DMS 273 (cell line): ENCODE data around the gene PDAP1.
"Not testable (repeated sequence)": the region's sequence is repeated elsewhere in the genome, so short reads cannot be mapped to it uniquely, and the experiment has no call there.

Source experiments
- DNase-seq: peaks from one replicate; lab custom pipeline; 2025; ENCODE audit not compliant: unreplicated experiment; lab: John Stamatoyannopoulos, UW

The PDAP1 gene

DNA sequence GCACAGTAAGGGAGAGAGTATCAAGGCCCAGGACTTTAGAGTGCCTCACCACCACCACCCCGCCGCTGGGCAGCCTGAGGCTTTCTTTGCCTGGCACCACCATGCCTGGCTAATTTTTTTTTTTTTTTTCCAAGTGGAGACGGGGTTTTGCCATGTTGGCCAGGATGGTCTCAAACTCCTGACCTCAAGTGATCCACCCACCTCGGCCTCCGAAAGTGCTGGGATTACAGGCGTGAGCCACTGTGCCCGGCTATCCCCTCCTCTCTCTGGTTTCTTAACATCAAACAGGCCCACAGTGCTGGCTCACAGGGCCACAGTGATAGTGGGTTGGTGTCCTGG lies 28.7 kb downstream of the PDAP1 start:
- not testable (repeated sequence) for DNase-seq

DNA sequence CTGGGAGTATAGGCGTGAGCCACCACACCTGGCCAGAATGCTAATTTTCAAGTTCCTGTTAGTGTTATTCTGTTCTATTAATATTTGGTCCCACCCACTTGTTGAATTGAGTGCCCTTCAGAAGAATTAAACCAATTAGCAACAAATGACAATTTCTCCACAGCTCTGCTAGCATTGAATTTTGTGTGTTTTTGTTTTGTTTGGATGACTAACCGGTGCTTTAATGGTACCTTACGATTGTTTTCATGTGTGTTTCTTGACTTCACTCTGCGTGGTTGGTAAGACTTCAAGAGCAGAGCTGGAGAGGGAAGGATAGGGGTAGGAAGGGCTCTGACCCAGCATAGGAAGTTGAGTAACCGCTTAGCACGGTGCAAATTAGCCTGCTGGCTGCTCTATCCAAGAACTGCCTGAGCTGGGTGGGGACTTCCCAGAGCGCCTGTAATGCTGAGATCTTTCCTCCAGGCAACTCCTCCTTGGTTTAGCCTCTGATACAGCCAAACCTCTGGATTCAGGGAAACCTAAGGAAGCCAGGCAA lies 29.3 kb downstream of the PDAP1 start:
- DNase-seq = peak; percentile 36

GRCh38 chr7:99375070-99375807 lies 33.2 kb downstream of the PDAP1 start:
- DNase-seq = peak; percentile 89

DNA sequence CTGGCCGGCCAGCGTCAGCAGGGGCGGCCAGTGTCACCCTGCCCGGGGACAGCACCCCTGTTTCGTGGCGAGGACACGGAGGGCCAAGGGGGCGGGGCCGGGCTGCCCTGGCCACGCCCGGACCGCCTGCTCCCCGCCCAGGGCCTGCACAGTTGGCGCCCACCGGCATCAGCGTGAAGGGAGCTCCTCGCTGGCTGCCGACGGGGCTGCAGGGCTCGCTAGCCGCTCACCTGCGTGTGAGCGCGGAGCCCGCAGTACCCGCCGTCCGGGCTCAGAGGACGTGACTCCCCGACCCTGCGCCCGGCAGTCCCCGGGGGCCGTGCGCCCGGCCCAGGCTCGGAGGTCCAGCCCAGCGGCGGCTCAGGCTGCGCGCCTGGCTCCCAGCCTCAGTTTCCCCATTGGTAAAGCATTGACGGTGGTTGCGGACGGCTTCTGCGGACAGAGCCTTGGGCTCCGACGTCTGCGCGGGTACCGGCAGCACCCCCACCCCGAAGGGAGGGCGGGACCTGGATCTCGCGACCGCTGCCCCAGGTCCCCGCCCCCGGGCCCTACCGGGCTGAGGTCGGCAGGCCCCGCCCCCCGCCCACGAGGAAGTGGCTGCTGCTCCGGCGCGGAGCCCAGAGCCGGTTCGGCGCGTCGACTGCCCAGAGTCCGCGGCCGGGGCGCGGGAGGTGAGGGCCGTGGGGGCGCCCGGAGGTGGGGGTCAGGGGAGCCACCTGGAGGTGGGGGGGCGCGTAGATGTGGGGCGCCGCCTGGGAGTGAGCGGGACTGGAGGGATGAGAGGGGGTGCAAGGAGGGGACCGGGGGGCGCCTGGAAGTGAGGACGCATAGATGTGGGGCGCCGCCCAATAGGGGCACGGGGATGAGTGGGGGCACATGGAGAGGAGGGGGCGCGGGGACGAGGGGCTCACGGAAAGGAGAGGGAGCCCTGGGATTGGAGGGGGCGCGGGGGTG lies 34.0 kb downstream of the PDAP1 start, which contains the start of gene ARPC1B:
Gene ARPC1B (plus strand): TSS at position 620 of the 954 bp plus-strand sequence. CDS start 10,985 bp downstream, outside the sequence.
- DNase-seq = peak; percentile 94

DNA sequence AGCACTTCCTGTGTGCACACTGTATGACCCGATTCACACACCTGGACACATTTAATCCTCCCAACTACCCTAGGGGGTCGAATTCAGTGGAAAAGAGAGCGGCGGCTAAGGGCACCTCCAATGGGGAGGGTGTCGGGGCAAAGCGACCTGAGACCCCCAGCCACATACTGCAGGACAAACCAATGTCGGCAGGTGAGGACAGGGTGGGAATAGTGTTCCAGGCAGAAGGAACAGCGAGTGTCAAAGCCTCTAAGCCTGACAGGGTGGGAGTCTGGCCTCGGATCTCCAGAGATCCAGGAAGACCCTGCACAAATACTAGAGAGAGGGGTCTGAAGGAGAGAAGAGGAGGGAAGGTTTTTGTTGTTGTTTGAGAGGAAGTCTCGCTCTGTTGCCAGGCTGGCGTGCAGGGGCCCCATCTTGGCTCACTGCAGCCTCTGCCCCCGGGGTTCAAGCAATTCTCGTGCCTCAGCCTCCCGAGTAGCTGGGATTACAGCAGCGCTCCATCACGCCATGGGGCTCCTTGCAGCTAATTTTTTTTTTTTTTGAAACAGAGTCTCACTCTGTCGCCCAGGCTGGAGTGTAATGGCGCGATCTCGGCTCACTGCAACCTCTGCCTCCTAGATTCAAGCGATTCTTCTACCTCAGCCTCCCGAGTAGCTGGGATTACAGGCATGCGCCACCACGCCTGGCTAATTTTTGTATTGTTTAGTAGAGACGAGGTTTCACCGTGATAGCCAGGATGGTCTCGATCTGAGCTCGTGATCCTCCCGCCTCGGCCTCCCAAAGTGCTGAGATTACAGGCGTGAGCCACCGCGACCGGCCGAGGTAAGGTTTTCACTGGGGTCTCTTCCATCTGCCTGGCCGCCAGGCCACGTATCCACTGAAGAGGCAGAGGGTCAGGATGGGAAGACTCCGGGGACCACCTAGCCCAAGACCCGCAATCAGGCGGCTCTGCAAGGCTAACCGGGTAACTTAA lies 35.0 kb downstream of the PDAP1 start:
- no peak for DNase-seq

- DNase-seq = peak; percentile 22
Observed at GRCh38 chr7:99372275-99373090, 35.9 kb downstream of the PDAP1 start.

DNA sequence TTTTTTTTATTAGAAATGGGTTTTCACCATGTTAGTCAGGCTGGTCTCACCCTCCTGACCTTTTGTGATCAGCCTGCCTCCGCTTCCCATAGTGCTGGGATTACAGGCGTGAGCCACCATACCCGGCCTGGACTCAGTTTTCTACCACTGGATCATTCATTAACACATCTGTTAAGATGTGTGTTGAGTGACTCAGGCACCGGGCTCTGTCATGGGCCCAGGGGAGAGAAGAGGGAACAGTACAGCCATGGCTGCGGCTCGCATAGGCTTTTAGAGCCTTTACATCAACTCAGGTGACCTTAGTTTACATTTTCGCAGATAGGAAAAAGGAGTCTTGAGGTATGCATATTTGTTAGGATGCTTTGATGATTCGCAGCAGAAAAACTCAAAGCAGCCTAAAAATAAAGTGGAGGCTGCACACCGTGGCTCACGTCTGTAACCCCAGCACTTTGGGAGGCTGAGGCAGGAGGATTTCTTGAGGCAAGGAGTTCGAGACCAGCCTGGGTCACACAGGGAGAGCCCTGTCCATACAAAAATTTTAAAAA lies 36.9 kb downstream of the PDAP1 start:
- DNase-seq = no peak

DNA sequence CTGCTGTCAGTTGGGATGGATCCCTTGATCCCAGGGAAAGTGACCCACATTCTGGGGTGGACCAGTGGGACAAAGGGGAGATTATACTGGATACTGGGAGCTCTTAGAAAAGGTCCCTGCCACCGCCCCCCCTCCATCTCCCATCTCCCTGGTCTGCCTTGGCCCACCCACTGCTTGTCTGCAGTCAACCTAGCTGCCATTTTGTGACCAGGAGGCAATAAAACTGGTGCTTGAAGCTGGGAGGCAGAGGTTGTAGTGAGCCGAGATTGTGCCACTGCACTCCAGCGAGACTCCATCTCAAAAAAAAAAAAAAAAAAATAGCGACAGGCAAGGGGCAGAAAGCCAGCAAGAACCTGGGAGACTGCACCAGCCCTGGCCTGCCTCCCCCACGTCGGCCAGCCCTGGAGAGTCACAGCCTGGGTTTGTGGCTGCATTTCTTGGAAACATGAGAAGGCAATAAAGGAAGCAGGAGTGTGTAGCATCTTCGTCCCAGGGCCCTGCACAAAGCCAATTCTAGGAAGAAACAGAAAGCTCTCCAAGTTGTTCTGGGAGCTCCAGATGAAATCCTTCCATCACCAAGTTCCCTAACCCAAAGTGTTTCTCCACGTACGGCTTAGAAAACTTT lies 38.5 kb downstream of the PDAP1 start:
- peak; percentile 34 for DNase-seq

DNA sequence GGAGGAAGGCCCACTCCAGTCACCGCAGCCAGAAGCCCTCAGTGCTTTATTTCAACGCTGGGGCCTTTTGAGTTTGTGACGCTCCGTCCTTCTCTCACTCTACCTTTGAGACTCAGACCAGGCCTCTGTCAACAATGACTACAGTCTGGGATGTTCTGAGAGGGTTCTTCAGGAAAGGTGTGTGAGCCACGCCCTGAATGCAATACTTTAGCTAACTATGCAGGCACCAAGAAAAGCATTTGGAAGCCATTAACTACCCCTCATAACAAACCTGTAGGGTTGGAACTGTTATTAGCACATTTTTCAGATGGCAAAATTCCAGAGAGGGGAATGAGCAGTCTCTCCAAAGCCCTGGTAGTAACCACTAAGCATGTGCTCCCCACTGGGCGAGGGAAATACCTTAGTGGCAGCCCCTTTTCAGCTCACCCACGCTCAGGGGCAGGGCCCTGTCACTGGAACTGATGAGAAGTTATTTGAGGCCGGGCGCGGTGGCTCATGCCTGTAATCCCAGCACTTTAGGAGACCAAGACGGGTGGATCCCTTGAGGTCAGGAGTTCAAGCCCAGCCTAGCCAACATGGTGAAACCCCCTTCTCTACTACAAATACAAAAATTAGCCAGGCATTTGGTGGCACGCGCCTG lies 39.5 kb downstream of the PDAP1 start:
- no peak for DNase-seq

DNA sequence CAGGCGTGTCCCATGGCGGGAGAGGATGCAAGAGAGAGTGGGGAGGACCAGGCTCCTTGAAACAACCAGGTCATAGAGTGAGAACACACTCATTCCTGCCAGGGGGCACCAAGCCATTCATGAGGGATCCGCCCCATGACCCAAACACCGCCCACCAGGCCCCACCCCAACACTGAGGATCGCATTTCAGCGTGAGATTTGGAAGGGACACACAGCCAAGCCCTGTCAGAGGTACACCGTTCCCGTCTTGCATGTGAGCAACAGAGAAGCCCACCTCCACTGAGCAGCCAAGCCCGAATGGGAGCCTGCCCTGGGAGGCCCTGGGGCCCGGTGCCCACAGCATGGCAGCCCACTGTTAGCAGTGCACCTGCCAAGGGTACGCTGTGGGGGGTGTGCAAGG lies 41.8 kb downstream of the PDAP1 start:
- DNase-seq = peak; percentile 19

- DNase-seq = peak; percentile 53
Observed at GRCh38 chr7:99365318-99366141, 42.9 kb downstream of the PDAP1 start.

DNA sequence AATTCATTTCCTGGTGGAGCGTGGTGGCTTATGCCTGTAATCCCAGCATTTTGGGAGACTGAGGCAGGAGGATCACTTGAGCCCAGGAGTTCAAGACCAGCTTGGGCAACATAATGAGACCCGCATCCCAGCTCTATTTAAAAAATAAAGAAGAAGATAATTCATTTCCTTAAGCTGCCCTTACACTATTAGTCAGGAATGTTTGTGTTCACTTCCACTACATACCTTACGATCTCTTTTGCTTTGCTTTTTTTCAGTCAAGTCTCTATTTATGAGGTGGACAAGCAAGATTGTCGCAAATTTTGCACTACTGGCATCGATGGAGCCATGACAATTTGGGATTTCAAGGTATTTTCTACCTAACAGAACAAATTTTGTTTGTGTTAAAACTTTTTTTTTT lies 45.1 kb downstream of the PDAP1 start:
- DNase-seq = no peak

- no peak for DNase-seq
Observed at GRCh38 chr7:99362801-99363200, 45.6 kb downstream of the PDAP1 start.

- no peak for DNase-seq
Observed at GRCh38 chr7:99359465-99360154, 48.8 kb downstream of the PDAP1 start.

DNA sequence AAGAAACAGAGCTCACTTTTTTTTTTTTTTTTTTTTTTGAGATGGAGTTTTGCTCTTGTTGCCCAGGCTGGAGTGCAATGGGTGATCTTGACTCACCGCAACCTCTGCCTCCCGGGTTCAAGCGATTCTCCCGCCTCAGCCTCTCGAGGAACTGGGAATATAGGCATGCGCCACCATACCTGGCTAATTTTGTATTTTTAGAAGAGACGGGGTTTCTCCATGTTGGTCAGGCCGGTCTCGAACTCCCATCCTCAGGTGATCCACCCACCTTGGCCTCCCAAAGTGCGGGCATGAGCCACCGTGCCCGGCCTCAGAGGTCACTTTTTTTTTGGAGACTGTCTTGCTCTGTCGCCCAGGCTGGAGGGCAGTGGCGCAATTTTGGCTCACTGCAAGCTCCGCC lies 49.9 kb downstream of the PDAP1 start:
- not testable (repeated sequence) for DNase-seq

DNA sequence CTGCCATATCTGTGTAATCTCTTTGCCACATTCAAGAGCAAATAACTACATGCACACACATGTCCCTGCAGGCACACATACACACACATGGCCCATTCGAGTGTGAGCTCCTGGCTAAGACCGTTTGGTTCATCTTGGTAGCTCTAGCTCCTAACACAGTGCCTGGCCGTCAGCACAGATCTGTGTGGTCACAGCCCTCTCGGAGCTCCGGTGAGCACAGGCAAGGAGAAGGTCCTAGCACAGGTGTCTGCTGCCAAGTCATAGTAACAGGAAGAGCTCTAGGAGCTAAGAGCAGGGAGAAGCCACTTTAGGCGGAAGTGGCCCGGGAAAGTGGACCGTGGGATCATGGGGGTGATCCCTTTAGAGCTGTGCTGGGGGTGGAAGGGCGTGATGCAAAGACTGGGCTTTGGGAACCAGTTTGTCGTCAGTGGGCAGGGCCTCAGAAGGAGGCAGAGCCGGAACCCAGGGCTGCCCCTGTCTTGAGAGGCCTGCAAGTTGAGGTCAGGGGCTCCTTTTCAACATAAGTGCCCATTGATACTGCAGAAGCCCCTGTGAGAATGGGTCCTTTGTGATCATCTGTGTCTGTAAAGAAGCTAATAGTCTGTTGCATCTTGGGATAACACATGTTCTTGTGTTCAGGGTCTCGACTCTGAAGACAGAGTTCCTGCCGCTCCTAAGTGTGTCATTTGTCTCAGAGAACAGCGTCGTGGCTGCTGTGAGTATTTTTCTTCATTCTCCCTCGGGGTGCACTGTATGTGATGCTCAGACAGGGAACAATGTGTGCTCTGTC lies 50.5 kb downstream of the PDAP1 start:
- no peak for DNase-seq
